ENCODE measurements around the gene BCKDHB.

GRCh38 chr6:80154160-80154559, 47.7 kb downstream of the BCKDHB start:
- TF ChIP-seq CTCF (IDR thresholded peaks at IDR 0.05) (no peak), POLR2A (IDR thresholded peaks at IDR 0.05) (no peak)

Data from lower leg skin (tissue), 3 donors.